HG03280 (cell line): Measurements from ENCODE around the gene CAMK2N1.
"Not testable (repeated sequence)": the region's sequence is repeated elsewhere in the genome, so short reads cannot be mapped to it uniquely, and the experiment has no call there.

Experiments
- ATAC-seq: cut with Tn5 transposase; IDR thresholded peaks from one replicate; pipeline ENCODE4 v1.9.1; 2021; ENCODE audit warnings: mild to moderate bottlenecking, moderate library complexity; ENCODE audit not compliant: unreplicated experiment

CAMK2N1 gene

DNA sequence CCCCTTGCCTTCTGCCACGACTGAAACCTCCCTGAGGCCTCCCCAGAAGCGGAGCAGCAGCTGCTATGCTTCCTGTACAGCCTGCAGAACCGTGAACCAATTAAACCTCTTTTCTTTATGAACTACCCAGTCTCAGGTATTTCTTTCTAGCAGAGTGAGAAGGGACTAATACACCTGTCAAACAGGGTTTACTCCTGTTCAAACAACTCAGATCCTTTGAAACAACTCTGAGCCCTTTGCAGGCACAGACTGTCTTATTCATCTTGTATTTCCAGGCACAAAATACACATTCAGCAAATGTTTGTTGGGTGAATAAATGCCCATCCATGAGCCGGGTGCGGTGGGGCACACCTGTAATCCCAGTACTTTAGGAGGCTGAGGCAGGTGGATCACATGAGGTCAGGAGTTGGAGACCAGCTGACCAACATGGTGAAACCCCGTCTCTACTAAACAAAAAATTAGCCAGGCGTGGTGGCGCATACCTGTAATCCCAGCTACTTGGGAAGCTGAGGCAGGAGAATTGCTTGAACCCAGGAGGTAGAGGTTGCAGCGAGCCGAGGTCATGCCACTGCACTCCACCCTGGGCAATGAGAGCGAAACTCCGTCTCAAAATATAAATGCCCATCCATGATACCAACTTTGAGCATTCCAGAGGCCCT lies 10.8 kb upstream of the CAMK2N1 start:
- not testable (repeated sequence) for ATAC-seq

GRCh38 chr1:20496241-20496661 lies 10.2 kb upstream of the CAMK2N1 start:
- ATAC-seq, result no peak

- no peak for ATAC-seq
These were observed 9.7 kb upstream of the CAMK2N1 start for GRCh38 chr1:20495661-20496060.

DNA sequence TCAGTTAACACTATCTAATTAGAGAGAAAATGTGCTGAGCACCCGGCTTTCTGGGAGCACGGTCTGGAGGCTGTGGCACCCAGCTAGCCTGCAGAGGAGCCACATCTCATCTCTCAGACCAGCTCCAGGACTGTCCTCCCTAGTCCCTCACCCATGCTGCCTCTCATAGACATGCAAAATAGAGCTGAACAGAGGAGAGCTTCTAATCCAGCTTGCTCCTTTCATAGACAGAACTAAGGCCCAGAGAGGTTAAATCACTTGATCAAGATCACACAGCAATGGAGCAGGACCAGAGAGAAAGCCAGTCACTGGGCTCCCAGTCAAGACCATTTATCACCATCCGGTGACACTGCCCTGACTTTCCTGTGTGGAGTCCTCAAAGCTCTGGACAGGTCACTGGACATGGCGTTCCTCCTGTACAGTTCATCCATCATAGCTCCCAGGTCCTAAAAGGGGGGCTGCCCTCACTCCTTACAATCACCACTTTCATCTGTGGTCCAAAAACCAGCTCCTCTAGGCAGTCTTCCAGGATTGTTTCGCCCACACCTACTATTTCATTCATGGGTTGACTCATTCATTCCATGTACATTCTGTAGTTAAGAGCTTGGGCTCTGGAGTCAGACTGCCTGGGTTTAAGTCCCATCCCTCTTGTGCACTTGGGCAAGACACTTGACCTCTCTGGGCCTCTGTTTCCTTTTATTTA lies 8.8 kb upstream of the CAMK2N1 start:
- ATAC-seq, result no peak

GRCh38 chr1:20493839-20494608 lies 8.0 kb upstream of the CAMK2N1 start:
- ATAC-seq, result peak; percentile 50

DNA sequence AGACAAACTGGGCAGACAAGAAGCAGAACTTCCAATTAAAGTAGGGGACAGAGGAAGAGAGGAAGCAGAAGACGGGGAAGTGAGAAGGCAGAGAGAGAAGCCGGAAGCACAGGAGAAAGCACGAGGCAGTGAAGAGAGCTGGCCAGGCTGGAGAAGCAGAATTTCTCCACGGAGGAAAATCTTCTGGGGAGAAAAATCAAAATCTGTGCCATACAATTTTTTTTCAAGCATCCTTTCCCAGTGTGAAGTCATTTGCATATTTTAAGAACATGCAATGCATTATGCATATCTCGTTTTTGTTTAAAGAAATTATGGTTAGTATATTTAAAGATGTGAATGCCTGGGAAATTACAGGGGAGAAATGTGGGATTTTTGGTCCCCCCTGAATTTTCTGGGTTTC lies 7.3 kb upstream of the CAMK2N1 start:
- no peak for ATAC-seq

- ATAC-seq, result no peak
These were observed 6.7 kb upstream of the CAMK2N1 start for GRCh38 chr1:20492751-20493150.

- ATAC-seq, result no peak
These were observed 5.9 kb upstream of the CAMK2N1 start for GRCh38 chr1:20491866-20492265.

DNA sequence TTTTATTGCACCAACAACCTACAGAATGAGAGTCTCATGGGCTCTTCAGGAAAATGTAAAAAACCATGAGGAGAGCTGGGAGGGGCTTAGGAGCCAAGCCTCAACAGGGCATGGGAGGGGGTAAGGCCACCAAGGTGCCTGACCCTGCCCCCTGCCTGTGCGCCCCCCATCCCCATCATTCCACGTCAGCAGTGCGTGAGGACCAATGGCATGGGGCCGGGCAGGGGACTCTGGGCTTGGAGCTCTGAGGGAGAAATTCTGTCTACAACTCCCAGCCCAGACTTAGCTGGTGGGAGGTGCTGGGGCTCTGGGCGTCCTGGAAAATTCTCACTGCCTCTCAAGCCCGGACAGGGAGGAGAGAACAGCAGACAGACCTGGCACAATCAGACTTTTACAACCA lies 5.2 kb upstream of the CAMK2N1 start:
- ATAC-seq, result no peak

GRCh38 chr1:20487236-20487590 lies 1.2 kb upstream of the CAMK2N1 start:
- ATAC-seq, result no peak

DNA sequence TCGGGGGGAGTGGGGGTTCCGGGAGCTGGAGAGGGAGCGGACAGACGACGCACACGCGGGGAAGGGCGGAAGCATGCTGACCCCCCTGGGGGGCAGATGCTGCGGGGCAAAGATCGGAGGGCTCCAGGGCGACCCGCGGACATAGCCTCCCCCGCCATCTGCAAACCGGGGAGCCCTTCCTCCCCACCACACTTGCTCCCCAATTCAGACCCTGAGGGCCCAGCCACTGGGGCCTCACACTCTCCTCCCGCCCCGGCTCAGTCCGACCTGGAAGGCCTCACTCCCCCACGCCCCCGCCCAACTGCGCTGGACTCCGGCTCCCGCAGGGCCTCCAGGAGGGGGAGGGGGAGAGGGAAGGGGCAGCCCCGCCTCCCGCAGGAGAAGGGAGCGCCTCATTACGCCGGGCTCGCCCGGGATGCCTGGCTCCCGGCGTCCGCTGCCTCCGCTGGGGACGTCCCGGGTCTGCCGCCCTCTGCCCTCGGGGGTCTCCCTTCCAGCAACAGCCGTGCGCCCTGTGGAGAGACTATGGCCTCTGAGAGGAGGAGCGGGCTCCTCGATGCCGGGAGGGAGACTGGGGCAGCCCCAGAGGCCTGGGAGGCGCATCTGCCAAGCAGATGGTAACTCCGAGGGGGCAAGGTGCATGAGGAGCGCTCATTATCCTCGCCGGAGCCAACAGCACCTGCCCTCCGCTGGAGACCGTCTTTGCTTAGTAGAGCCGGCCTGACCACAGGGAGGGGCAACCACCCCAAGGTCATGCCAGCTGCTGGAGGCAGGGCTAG lies 636 bp upstream of the CAMK2N1 start:
- ATAC-seq, result no peak

DNA sequence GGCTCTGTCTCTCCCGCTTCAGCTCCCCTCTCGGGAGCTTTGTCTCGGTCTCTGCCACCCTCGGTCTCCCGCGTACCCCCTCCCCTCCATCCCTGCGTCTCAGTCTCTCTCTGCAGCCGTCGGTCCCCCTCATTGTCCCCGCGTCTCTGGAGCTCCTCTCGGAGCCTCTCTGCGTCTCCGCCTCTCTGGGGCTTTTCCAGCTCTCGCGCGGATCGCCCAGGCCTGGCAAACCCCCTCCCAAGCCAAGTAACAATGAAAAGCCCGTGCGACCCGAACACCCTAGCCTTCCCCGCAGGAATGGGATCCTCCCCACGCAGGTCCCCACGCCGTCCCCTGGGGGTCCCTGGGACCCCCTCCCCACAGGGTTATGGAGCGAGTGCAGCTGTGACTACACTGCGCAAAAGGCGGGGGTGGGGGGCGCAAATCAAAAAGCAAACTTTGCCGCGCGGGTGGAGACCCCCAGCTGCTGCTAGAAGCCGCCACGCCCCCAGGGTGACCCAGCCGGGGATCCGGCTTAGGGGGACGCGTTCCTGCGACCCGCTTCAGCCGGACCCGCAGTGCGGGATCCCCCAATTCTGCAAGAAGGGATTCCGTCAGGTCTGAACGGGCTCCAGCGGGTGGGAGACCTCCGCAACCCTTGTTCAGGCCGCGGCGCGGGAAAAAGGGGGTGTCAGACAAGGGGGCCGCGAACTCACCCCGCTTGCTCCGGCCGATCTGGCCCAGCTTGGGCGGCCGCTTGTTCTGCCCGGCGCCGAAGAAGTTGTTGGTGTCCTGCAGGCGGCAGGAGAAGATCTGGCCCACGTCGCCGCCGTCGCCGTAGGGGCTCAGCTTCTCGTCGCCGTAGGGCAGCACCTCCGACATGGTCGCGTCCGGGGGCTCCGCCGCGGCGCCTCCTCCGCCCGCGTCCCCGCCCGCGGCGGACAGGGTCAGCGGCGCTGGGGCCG lies 1.2 kb downstream of the CAMK2N1 start:
- ATAC-seq, result no peak

DNA sequence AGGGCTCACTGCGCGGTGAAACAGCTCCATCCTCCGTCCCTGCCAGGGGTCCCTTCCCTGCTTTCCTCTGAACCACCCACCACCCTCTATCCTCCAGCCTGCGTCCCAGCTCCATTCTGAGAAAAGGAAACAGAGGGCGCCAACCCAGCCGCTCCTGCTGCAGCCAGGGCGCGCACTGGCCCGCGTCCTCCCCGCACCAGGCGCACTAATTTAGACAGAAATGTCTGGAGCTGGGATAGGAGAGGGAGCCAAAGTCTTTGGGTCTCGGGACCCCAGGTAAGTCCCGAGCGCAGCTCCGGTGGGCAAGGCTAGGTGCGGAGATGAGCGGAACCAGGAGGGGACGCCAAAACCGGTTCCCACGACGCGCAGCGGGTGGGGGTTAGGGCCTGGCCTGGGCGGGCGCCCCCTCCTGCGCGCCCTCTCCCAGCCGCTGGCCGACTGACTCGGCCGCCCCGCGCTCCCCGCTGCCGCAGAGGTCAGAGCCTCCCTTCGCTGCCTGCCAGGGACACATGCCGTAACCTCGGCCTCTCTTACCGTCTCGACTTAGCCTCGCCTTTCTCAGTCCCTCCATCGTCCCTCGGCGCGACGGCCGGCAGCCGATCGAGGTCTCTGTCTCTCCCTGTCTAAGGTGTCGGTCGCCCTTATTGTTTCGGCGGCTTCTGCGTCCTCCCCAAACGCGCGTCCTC lies 2.0 kb downstream of the CAMK2N1 start:
- ATAC-seq, result no peak

GRCh38 chr1:20483098-20483832 lies 2.7 kb downstream of the CAMK2N1 start:
- no peak for ATAC-seq

DNA sequence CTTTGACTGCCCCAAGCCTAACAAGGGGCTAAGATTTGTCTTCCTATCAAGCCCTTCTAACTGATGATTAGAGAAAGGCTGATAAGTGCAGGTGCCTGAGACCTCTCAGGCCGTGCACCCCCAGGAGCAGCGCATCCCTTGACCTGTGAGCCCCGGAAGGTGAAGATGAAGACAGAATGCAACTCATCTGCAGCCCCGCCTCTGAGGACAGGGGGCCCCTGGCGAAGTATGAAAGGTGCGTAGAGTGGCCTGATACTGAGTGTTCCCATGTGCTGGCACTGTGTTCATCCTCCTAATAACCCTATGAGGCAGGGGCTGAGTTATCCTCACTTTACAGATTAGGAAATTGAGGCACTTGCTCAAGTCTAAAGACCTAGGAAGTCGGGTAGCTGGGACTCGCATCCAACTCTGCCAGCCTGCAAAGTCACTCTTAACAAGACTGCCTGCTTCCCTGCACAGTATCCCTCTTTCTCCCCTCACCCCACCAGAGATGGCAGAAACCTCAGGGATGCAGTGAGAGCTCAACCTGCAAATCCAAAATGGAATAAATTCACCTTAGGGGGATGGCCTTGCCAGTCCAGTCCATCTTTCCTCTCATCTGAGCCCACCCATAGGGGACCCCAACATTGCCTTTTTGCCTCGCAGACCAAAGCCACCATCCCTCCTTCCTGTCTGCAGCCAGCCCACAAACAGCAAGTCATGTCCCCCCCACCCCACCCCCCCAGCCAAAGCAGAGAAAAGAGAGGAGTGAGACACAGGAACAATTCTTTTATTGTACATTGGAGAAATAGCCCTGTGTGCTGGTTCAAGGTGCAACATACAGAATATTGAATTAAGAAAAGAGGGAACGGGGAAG lies 4.1 kb downstream of the CAMK2N1 start:
- no peak for ATAC-seq

DNA sequence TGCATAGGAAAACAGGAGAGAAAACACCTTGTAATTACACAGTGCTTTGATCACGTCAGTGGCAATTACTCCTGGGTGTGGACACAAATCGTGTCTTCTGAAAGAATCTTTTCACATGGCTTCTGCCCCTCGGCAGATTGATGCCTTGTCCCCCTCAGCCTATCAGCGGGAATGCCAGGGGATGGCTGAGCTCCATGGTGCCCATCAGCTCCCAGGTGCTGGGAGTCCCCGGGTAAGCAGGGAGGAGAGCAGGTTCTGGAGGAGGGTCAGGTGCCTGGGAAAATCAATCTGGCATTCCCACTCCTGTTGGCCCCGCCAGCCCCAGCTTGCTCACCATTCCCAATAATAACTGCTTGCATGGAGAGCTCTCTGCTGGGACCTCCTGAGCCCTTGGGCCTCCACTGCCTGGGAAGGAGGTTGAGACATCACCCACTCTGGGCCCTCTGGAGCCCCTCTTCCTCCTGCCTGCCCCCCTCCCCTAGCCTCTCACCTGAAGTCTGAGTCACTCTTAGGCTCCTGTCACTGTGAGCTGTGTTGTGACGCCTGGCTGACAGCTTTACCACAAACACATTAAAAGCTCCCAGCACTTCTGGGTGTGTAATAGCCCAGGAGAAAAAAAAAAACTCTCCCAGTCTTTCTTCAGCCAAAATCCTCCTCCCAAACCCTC lies 4.9 kb downstream of the CAMK2N1 start:
- ATAC-seq, result no peak

GRCh38 chr1:20480243-20480944 lies 5.6 kb downstream of the CAMK2N1 start:
- ATAC-seq, result no peak
